Measurements from ENCODE around the gene TMEM184C. TPM values are rescaled to one million over a fixed set of nuclear protein-coding genes. Genes with fewer than 3 reads are reported as not detected.

Gene TMEM184C
- total RNA-seq, 3 donors from 2014 or later: 37.5 to 43.3 (median 37.7) TPM

DNA sequence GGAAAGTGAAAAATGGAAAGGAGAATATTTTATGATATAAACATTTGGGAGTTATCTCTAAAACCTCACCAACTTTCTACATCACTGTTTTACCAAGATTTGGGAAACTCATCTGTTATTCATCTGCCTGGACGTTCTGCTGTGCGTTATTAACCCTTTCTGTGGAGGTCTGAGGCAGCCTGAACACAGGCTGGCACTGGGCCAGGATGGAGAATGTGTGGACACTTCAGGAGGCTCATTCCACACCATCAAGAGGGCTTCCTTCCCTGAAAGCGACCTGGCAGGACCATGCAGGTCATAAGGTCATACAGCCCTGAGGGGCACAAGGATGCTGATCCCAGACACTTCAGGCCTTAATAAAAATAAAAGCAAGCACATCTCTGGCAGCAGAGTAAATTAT is 31.2 kb upstream of the TMEM184C start:
- Histone ChIP-seq H3K36me3 (ENCODE audit: low read depth) (no peaks in the 10 kb centered on the region), H3K9me3 (no peaks in the 10 kb centered on the region), H3K4me1 (ENCODE audit: low read depth) (no peaks in the 10 kb centered on the region), H3K4me3 (no peak overlapping the region)
- no peak for ATAC-seq
- TF ChIP-seq, protein P1, sequence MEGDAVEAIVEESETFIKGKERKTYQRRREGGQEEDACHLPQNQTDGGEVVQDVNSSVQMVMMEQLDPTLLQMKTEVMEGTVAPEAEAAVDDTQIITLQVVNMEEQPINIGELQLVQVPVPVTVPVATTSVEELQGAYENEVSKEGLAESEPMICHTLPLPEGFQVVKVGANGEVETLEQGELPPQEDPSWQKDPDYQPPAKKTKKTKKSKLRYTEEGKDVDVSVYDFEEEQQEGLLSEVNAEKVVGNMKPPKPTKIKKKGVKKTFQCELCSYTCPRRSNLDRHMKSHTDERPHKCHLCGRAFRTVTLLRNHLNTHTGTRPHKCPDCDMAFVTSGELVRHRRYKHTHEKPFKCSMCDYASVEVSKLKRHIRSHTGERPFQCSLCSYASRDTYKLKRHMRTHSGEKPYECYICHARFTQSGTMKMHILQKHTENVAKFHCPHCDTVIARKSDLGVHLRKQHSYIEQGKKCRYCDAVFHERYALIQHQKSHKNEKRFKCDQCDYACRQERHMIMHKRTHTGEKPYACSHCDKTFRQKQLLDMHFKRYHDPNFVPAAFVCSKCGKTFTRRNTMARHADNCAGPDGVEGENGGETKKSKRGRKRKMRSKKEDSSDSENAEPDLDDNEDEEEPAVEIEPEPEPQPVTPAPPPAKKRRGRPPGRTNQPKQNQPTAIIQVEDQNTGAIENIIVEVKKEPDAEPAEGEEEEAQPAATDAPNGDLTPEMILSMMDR (IDR thresholded peaks at IDR 0.05): no peak
- DNase-seq: no peak
- intact Hi-C loops (cut with DNase I, micrococcal nuclease): no loop called here

DNA sequence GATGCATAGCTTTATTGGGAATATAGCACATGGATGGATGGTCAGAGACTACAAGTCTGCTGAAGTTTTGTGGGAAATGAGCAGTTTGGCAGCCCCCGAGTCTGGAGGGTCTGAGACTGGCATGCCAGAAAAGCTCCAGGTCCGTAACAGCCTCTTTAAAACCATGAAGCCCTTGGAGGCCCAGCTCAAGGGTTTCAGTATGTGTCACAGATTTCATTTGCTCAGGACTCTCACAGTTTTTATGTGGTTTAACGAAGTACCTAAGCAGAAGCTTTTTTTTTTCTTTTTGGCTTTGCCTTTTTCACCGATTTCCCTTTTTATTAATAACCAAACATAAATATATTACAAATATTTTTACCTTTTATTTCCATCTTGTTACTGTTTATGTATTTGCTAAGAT is 30.6 kb upstream of the TMEM184C start:
- TF ChIP-seq, protein P1 (IDR thresholded peaks at IDR 0.05): no peak
- intact Hi-C loops (cut with DNase I, micrococcal nuclease): no loop called here
- ATAC-seq: no peak
- Histone ChIP-seq H3K9me3 (no peaks in the 10 kb centered on the region), H3K4me3 (no peak overlapping the region), H3K36me3 (ENCODE audit: low read depth) (no peaks in the 10 kb centered on the region), H3K4me1 (ENCODE audit: low read depth) (no peaks in the 10 kb centered on the region)
- no peak for DNase-seq

DNA sequence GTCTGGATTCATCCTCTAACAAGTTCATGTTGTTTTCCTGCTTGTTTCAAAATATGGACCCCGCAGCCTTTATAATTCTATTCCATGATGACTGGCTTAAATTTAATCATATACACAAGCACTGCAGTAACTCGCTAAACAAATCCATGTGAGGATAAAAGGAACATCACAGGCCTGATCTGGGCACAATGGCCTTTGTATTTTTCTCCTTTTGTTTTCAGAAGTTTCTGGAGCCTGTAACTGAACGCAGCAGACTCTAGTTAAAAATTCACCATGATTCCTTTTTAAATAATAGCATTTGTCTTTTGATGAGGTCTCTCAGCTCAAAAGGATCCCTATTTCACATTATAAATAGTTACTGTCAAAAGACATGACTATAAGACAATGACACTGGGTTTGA is 30.2 kb upstream of the TMEM184C start:
- H3K4me1 ChIP-seq (ENCODE audit: low read depth): no peaks in the 10 kb centered on the region
- H3K36me3 ChIP-seq (ENCODE audit: low read depth): no peaks in the 10 kb centered on the region
- H3K4me3 ChIP-seq: no peak overlapping the region
- TF ChIP-seq, protein P1 (IDR thresholded peaks at IDR 0.05): no peak
- ATAC-seq (no peak), DNase-seq (no peak)
- intact Hi-C loops (cut with DNase I, micrococcal nuclease): no loop called here
- no peaks in the 10 kb centered on the region for H3K9me3 ChIP-seq

DNA sequence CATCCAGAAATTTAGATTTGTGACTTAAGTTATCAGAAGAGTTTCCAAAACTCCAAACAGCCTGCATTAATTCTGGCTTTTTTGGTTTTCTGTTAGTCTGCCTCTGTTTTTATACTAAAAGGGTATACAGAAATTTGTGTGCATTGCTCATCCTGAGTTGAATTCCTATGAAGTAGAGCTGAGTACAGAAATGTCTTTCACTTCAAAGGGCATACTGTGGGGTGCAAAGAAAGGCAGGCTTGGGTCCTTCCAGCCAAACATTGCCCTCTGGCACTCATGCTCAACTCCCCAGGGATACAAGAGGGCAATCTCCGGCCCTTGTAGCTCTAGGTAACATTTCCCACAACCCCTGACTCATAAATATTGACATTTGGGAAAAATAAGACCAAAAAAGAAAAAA is 27.6 kb upstream of the TMEM184C start:
- DNase-seq (no peak), ATAC-seq (no peak)
- no peaks in the 10 kb centered on the region for H3K36me3 ChIP-seq (ENCODE audit: low read depth)
- no peaks in the 10 kb centered on the region for H3K4me1 ChIP-seq (ENCODE audit: low read depth)
- no peak overlapping the region for H3K4me3 ChIP-seq
- TF ChIP-seq, protein P1 (IDR thresholded peaks at IDR 0.05): no peak
- intact Hi-C loops (cut with DNase I, micrococcal nuclease): no loop called here
- no peaks in the 10 kb centered on the region for H3K9me3 ChIP-seq

DNA sequence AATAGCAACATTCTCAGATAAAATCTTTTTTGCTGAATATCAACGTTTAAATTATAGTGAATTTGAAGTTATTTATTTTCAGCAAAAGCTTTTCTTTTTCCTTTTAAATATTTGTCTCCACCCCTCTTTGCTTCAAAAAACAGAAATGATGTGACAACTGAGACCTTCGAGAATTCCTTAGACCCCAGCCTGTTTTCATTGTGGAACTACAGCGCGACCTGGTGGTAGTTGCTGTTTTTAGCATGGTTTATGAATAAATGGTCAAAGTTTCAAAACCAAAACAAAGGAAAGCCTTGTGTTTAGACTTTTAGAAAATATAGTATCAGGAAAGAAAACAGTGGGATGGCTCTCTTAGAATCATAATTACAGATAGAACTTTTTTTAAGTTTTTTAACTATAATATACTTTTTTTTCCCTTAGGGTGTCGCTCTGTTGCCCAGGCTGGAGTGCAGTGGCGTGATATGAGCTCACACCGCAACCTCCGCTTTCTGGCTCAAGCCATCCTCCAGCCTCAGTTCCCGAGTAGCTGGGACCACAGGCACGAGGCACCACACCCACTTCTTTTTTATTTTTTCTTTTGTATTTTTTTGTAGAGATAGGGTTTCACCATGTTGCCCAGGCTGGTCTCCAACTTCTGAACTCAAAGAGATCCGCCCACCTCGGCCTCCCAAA is 26.8 kb upstream of the TMEM184C start:
- intact Hi-C loops (cut with DNase I, micrococcal nuclease): loop anchor here in 1 of 2 donors (10.0 kb wide), 1 partner anchor 426 kb away; no protein-coding TSS in a partner anchor
- ATAC-seq (no peak), DNase-seq (peak in 2 of 3 donors; percentile 29 to 70)
- no peak overlapping the region for H3K4me3 ChIP-seq
- H3K4me1 ChIP-seq (ENCODE audit: low read depth): no peaks in the 10 kb centered on the region
- TF ChIP-seq, protein P1 (IDR thresholded peaks at IDR 0.05): peak; percentile 37
- no peaks in the 10 kb centered on the region for H3K36me3 ChIP-seq (ENCODE audit: low read depth)
- no peaks in the 10 kb centered on the region for H3K9me3 ChIP-seq

Measured in mucosa of descending colon (tissue), 3 donors.